Hematopoietic multipotent progenitor cell treated with erythropoietin and hydrocortisone succinate and interleukin-3 and kit ligand, for 15 days (in vitro differentiated cells): ENCODE results near the gene CBX8.

Experiments
- DNase-seq: peaks from one replicate; pipeline ENCODE4 v3.0.0-alpha.2; 2015; ENCODE audit warnings: low spot score

Gene CBX8

GRCh38 chr17:79835470-79835899 is 38.6 kb upstream of the CBX8 start:
- no peak for DNase-seq

GRCh38 chr17:79834565-79835469 is 37.9 kb upstream of the CBX8 start:
- peak; percentile 46 for DNase-seq

DNA sequence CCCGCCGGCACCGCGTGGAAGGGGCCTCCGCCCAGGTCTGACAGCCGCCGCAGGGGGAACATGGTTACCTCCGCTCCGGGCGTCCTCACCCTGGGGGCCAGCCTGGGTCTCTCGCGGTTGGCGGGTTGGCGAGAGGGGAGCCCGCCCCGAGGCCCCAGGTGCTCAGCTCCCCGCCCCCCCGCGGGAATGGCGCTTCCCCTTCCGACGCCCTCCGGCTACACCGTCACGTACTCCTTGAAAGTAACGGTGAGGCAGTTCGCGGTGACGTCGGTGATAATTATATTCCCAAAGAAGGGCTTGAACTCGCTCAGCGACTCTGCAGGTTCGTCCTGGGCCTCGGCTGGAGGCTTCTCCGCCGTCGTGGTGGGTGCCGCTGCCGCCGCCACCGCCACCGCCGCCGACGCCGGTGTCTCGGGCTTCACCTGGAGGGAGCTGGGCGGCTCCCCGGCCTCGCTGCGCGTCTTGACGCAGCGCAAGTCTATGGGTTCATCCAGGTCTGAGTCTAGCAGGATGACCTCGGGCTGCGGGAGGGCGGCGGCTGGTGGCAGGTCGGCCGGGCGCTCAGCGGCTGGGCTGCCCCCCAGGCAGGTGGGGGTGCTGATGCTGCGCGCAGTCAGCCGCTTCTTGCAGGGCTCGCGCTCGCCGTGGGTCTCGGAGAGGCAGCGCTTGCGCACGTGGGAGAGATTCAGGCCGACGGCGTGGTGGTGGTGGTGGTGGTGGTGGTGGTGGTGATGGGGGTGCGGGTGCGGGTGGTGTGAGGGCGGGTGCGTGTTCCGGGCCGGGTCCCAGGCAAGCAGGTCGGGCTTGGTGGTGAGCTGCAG is 37.1 kb upstream of the CBX8 start:
- DNase-seq = no peak

DNA sequence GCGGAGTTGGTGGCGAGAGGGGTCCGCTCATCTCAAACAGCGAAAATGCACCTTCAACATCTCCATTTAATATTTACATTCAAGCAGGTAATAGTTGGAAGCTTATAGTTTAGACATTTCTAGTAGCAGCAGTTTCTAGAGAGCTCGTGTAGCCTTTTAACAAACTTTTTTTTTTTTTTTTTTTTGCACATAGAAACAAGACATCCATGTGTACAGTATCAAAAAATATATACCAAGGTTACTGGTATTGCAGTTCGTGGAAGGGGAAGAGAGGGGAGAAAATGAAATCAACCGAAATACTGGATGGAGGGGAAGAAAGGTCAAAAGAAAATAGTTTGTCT is 36.2 kb upstream of the CBX8 start:
- no peak for DNase-seq

DNA sequence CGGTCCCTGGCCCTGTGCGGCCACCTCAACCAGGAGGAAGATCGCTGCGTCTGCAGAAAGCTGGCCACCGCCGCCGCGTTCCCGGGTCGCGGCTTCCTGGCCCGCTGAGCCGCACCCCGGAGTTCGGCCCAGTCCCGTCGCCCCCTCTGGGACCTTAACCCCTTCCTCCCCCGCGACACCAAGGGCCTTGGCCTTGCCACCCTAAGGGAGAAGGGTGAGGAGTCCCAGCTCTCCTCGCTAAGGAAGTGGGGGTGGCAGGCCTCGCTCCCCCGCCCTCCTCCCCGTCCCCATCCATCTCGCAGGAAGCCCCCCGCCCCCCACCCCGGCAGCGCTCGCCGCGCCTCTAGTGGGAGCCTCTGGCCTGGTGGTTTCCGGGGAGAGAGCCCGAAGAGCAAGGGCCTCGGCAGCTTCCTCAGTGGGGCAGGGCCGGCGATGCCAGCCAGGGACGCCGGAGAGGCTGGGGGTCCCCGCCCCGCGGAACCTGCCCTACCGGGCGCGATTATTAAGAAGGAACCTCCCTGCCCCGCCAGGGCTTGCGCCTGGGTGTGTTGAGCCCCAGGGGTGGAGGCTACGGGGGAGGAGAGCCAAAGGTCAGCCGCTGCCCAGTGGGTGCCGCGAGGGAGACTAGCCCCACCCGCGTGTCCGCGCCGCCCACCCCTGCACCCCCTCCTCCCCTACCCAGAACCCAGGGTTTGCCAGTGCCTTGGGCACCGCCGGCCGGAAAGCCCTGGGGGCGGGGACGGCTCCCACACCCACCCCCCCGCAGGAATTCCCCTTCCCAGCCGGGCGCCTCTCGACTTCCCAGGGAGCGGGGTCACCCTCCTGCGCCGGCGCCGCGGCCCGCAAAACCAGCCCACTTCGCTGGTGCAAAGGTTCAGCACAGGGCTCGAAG is 35.6 kb upstream of the CBX8 start:
- DNase-seq = no peak

DNA sequence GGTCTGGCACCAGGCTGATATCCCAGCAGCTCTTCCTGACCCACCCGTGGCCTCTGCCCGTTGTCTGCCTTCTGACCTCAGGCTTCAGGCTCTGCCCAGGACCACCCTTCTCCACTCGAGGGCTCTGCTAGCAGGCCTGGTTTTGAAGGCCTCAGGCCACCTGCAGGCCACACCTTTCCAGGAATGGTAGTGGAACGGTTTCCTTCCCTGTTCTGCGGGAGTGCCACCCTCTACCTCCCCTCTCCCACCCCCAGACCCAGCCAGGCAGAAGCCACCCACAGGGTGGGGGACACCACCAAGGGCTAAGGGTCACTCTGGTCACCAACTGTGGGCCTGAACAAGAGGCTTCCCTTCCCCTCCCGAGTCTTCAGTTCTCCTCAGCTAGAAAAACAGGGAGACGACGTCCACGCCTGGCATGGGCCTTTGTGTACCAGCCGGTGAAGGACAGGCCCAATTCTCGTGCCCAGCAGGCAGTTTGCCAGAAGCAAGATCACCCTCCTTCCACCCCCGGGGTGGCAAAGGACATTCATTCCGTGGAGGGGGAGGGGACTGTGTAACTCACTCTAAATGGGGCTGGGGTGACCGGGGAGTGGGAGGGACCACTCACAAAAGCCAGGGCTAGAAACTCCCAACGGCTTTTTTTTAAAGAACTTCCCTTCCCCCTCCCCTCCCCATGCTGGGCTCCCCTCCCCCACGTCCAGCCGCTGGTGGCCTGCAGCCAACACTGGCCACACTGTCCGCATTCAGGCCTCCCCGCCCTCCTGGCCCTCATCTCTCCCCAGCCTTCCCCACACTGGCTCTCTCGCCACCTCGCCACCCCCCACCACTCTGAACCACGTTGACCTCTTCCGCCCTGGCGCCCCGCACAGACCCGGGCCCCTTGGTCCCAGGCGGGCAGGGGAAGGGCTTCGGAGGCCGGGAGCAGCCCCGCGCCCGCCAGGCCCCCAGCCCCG is 34.7 kb upstream of the CBX8 start:
- DNase-seq = no peak

DNA sequence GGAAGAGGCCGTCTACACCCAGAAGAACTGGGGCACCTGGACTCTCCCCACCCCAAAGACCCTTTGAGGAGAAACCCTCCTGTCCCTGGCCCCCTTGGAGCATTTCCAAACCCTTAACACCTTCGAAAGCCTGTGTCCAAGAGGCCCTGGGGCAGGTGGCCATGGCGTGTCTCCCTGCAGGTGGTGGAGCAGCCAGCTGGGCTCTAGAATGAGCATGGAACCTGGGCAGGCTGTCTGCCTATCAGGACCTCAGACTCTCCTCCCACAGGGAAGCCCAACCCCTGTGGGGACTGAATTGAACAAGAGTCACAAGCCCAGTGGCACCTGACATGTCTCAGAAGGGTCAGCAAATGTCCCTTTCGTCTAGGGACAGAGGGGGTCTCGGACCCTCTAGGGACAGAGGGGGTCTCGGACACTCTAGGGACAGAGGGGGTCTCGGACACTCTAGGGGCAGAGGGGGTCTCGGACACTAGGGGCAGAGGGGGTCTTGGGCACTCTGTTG is 33.9 kb upstream of the CBX8 start:
- DNase-seq = no peak

DNA sequence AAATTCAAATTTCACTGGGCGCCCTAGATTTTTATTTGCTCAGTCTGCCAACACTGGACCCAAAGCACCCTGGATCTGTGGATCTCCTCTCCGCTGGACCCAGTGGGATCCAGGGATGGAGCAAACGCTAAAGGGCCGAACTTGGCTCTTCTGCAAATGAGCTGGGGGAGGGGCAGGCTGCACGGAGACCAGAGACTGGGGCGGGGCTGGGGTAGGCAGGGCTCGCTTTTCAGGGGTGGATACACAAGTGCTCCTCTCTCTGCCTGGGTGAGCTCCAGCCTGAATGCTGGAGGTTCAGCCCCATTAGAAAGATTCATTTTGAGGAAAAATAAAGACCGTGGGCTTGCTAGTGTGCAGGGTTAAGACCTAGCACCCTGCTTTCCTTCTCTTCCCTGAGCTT is 33.4 kb upstream of the CBX8 start:
- no peak for DNase-seq

- no peak for DNase-seq
Measured at GRCh38 chr17:79829457-79829856, 32.6 kb upstream of the CBX8 start.

- no peak for DNase-seq
Measured at GRCh38 chr17:79829004-79829403, 32.1 kb upstream of the CBX8 start.

- DNase-seq = no peak
Measured at GRCh38 chr17:79826841-79827578, 30.1 kb upstream of the CBX8 start.

DNA sequence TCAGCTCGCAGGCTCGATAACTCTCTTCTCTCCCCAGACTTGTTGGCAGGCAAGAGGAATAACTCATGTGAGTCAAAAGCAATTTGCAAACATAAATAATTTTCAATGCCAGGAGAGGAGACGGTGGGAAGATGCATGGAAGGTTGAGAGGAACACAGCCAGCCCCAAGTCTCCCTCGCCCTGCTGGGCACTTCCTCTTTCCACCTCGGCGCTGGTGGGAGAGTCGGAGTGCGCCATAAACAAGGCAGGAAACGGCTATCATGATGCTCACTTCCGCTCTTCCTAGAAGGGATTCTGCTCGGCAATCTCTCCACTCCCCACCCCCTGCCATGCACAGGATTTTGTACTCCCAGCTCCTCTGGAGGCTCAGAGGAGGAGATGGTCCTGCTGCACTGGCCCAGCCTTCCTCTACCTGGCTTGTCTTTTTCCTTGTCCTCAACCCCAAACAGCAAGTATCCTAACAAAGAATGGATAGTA is 29.4 kb upstream of the CBX8 start:
- DNase-seq = no peak

DNA sequence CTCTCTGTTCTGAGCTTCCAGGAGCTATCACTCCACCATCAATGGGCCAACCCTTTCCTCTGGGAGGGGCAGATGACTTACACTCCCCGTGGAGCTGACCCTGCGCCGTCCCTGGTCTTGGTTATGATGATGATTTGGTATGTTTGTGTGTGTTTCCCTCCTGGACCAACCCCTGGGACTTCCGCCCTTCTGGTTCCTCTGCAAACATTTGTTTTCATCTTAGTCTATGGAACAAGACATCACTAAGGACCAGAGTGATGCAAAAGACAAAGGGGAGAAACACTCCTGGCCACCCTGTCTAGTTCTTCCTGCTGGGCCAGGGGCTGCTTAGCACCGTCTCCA is 28.7 kb upstream of the CBX8 start:
- DNase-seq = no peak

DNA sequence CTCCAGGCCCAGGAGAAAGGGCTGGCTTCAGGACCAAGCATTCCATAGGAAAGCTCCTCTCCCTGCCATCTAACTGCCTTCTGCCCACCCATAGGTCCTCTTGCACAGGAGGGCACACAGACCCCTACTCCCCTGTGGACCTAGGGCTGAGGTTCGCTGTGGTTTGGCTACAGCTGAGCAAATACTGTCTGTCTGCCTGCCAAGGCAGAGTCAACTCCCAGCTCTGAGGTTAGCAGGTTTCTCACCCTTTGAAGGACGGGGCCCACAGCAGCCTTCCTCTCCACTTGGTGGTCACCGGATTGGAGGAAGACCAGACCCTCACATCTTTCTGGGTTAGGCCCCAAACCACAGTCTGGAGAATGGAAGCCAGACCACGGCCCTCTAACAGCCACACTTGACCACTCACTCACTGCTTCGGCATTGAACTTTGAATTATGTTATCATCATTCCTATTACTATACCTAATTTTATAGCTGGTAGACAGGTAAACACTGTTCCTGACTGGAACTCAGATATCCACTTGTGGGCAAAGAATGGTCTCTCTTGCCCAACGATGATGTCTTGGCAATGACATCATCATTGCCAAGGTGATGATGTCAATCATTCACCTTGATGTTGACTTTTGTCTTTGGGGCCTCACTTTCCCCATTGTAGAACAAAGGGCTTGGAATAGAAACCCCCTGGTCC is 28.2 kb upstream of the CBX8 start:
- DNase-seq = no peak

GRCh38 chr17:79824234-79824633 is 27.4 kb upstream of the CBX8 start:
- no peak for DNase-seq

GRCh38 chr17:79822583-79823124 is 25.8 kb upstream of the CBX8 start:
- no peak for DNase-seq

DNA sequence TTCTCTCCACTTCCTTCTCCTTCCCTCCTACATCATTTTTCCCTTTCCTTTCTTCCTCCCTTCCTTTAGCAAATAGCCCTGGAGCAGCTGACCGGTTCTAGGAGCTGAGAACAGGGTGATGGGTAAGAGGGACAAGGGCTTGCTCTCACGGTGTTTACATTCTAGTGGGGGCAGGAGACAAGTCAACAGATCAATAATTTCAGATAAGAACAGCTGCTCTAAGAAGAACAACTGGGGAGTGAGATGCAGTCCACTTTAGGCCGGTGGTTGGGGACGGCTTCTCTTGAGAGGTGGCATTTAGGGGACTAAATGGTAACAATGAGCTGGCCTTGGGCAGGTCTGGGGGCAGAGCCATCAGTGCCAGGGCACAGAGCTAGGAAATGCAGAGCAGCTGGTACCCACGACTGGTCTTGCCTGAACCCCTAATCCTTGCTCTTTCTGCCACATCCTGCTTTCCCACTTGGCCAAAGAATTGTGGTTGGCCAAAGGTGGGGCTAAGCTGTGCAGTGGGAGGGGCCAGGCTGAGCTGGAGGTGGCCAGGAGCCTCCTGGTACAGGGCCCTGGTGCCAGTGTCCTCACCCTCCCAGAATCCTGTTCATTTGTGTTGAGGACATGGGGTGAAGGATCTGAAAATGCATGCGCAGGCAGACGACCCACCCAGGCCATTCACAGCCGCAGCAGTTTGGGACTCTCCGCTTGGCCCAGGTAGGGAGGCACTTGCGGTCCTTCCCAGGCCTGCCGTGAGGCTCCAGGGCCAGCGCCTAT is 24.6 kb upstream of the CBX8 start:
- DNase-seq = no peak

DNA sequence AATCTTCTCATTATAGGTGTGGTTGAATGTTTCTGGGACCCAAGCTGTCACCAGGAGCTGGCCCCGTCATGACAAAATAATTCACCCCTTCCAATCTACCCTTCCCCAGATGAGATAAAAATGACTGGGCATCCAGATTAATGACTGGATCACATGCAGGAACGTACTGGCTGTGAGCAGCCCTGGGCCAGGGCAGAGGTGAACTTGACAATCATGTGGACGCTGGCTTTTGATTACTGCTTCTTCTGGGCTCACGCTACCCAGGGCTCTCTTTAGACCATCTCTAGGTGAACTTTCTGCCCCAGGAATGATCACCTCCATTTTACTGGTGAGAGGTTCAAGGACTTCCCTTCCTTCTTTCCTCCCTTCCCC is 24.1 kb upstream of the CBX8 start:
- no peak for DNase-seq
